ENCODE results near the gene IL27RA.
A peak's percentile ranks its signal among the peaks of the same experiment; 100 is the strongest.
"Not testable (repeated sequence)": the region's sequence is repeated elsewhere in the genome, so short reads cannot be mapped to it uniquely, and the experiment has no call there.

The IL27RA gene

DNA sequence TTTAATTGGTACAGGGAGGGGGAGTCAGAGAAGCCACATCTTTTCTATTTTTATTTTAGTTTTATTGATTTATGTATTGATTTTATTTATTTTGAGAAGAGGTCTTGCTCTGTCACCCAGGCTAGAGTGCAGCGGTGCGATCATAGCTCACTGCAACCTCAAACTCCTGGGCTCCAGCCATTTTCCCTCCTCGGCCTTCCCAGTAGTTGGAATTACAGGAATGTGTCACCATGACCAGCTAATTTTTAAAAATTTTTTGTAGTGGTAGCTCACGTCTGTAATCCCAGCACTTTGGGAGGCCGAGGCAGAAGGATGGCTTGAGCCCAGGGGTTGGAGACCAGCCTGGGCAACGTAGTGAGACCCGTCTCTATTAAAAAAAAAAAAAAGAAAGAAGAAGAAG, 4.1 kb downstream of the IL27RA start:
- TF ChIP-seq, protein P1, sequence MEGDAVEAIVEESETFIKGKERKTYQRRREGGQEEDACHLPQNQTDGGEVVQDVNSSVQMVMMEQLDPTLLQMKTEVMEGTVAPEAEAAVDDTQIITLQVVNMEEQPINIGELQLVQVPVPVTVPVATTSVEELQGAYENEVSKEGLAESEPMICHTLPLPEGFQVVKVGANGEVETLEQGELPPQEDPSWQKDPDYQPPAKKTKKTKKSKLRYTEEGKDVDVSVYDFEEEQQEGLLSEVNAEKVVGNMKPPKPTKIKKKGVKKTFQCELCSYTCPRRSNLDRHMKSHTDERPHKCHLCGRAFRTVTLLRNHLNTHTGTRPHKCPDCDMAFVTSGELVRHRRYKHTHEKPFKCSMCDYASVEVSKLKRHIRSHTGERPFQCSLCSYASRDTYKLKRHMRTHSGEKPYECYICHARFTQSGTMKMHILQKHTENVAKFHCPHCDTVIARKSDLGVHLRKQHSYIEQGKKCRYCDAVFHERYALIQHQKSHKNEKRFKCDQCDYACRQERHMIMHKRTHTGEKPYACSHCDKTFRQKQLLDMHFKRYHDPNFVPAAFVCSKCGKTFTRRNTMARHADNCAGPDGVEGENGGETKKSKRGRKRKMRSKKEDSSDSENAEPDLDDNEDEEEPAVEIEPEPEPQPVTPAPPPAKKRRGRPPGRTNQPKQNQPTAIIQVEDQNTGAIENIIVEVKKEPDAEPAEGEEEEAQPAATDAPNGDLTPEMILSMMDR (IDR thresholded peaks at IDR 0.05; ENCODE audit: borderline replicate concordance, insufficient read depth, low read depth, low read length): no peak

GRCh38 chr19:14039181-14039580, 7.6 kb downstream of the IL27RA start:
- H3K4me3 ChIP-seq (ENCODE audit: low read depth, low read length): no peak overlapping the region
- TF ChIP-seq, protein P1 (IDR thresholded peaks at IDR 0.05; ENCODE audit: borderline replicate concordance, insufficient read depth, low read depth, low read length): no peak

More for the DNA sequence above, 4.1 kb downstream of the IL27RA start:
- H3K4me3 ChIP-seq (ENCODE audit: low read depth, low read length): no peak overlapping the region

DNA sequence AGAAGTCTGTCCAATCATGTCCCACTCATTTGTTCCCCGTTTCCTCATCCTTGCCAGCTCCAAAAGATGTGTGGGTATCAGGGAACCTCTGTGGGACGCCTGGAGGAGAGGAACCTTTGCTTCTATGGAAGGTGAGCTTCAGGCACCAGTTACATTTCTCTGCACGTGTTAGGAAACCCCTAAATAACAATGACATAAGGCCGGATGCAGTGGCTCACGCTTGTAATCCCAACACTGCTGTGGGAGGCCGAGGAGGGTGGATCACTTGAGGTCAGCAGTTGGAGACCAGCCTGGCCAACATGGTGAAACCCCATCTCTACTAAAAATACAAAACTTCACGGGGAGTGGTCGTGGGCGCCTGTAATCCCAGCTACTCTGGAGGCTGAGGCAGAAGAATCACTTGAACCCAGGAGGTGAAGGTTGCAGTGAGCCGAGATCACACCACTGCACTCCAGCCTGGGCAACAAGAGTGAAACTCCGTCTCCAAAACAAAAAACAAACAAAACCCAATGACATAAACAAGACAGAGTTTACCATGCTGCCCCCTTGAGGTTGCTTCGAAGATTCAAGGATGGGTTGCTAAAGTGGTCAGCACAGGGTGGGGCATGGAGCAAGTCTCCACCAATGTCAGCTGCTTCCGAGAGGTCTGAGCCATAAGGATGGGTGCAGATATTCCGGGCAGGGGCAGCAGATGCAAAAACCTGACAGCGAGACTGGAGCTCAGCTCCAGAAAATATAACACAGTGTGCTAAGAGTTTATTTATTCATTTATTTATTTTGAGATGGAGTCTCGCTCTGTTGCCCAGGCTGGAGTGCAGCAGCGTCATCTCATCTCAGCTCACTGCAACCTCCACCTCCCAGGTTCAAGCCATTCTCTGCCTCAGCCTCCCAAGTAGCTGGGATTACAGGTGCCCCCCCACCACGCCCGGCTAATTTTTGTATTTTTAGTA, 11.4 kb downstream of the IL27RA start:
- H3K4me3 ChIP-seq (ENCODE audit: low read depth, low read length): not testable (repeated sequence)
- TF ChIP-seq, protein P1 (IDR thresholded peaks at IDR 0.05; ENCODE audit: borderline replicate concordance, insufficient read depth, low read depth, low read length): peak; percentile 59

DNA sequence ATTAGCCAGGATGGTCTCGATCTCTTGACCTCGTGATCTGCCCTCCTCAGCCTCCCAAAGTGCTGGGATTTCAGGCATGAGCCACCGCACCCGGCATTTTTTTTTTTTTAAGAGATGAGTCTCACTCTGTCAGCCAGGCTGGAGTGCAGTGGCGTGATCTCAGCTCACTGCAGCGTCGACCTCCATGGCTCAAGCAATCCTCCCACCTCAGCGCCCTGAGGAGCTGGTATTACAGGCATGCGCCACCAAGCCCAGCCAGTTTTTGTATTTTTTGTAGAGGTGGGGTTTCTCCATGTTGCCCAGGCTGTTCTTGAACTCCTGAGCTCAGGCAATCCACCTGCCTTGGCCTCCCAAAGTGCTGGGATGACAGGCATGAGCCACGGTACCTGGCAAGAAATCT, 16.3 kb downstream of the IL27RA start:
- not testable (repeated sequence) for H3K4me3 ChIP-seq (ENCODE audit: low read depth, low read length)

GRCh38 chr19:14048443-14049153, 17.0 kb downstream of the IL27RA start:
- H3K4me3 ChIP-seq (ENCODE audit: low read depth, low read length): no peak overlapping the region
- TF ChIP-seq, protein P1 (IDR thresholded peaks at IDR 0.05; ENCODE audit: borderline replicate concordance, insufficient read depth, low read depth, low read length): peak; percentile 92

DNA sequence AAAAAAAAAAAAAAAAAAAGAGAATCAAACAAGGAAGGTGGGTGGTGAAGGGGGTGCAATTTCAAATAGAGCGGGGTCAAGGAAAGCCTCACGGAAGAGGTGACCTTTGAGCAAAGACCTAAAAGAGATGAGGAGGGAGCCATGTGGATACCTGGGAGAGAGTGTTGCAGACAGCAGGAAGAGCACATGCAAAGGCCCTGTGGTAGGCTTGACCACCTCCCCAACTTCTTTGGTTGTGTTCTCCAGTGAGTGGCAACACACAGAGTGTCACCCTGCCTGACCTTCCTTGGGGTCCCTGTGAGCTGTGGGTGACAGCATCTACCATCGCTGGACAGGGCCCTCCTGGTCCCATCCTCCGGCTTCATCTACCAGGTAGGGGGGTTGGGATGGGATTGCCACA, 18.9 kb downstream of the IL27RA start:
- H3K4me3 ChIP-seq (ENCODE audit: low read depth, low read length): no peak overlapping the region
- TF ChIP-seq, protein P1 (IDR thresholded peaks at IDR 0.05; ENCODE audit: borderline replicate concordance, insufficient read depth, low read depth, low read length): no peak

DNA sequence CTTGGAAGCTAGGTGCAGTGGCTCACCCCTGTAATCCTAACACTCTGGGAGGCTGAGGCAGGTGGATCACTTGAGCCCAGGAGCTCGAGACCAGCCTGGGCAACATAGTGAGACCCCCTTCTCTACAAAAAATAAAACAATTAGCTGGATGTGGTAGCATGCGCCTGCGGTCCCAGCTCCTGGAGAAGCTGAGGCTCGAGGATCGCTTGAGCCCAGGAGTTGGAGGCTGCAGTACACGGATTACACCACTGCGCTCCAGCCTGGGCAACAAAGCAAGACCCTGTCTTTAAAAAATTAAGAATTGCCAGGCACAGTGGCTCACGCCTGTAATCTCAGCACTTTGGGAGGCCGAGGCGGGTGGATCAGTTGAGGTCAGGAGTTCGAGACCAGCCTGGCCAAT, 19.4 kb downstream of the IL27RA start:
- H3K4me3 ChIP-seq (ENCODE audit: low read depth, low read length): not testable (repeated sequence)

DNA sequence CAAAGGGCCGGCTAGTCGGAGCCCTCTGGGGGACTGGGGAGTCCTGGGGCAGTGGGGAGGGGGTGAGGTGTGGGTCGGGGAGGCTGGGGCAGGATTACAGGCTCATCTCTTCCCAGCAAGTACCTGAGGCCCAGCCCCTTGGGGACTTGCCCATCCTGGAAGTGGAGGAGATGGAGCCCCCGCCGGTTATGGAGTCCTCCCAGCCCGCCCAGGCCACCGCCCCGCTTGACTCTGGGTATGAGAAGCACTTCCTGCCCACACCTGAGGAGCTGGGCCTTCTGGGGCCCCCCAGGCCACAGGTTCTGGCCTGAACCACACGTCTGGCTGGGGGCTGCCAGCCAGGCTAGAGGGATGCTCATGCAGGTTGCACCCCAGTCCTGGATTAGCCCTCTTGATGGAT, 20.4 kb downstream of the IL27RA start:
- H3K4me3 ChIP-seq (ENCODE audit: low read depth, low read length): no peak overlapping the region
- TF ChIP-seq, protein P1 (IDR thresholded peaks at IDR 0.05; ENCODE audit: borderline replicate concordance, insufficient read depth, low read depth, low read length): no peak

Measured in GM12875 (cell line).